Dermis blood vessel endothelial cell (primary cell): ENCODE results near the gene LRRC47. TPM values are rescaled to one million over a fixed set of nuclear protein-coding genes. Genes with fewer than 3 reads are reported as not detected.

Experiments used
- DNase-seq: peaks from one replicate; pipeline ENCODE4 v3.0.0; 2010
- total RNA-seq: library from RNA; depleted of rRNA; stranded (reverse); fragments of >200 nt; gene quantifications from 2 replicates; pipeline ENCODE4 v1.2.3, GENCODE V29; 2014

LRRC47 gene
- 42.2 and 50.9 TPM in 2 replicates for total RNA-seq

DNA sequence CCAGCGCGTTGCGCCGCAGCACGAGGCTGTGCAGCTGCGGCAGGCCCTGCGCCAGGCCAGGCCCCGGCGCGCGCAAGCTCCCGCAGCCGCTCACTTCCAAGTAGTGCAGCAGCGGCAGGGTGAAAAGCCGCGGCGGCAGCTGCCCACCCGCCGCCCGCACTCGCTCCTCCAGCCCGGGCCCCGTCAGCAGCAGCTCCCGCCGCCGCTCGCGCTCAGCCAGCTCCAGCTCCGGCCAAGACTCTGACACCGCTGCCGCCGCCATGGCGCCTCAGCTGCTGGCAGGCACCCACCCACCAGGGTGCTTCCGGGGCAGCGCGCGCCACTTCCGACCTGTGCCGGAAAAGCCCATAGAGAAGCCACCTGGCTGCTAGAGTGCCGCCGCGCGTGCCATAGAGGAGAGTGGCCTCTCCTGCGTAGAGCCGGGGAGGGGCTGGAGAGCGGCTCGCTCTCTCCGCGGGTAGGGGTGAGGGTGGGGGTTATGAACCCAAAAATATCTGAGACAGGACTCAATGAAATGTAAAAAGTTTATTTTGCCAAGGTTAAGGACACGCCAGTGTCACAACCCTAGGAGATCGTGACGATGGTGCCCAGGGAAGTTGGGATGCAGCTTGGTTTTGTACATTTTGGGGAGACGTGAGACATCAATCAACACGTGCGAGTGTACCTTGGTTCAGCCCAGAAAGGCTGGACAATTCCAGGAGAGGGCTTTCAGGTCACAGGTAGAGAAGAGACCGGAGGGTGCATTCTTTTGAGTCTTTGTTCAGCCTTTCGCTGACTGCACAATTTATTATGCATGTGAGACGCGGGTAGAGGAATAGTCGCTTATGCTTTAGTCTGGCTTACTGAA is at the start of gene LRRC47:
Gene LRRC47, minus strand, starts transcription at position 284 of the 847 bp plus-strand sequence. Its CDS starts 22 bp downstream, at position 262.
- peak; percentile 95 for DNase-seq

DNA sequence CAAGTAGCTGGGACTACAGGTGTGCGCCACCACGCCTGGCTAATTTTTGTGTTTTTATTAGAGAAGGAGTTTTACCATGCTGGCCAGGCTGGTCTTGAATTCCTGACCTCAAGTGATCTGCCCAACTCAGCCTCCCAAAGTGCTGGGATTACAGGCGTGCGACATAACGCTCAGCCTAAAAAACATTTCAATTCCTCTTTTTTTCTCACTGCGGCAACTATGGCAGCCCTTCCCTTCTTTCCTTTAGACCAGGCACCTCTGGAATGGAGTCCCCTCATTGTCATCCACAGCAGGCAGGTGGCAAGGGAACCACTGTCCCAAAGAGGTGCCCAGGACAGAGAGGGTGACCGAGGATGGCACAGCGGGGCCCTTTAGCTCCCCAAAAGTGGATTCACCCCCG is 46.6 kb upstream of the LRRC47 start:
- no peak for DNase-seq

DNA sequence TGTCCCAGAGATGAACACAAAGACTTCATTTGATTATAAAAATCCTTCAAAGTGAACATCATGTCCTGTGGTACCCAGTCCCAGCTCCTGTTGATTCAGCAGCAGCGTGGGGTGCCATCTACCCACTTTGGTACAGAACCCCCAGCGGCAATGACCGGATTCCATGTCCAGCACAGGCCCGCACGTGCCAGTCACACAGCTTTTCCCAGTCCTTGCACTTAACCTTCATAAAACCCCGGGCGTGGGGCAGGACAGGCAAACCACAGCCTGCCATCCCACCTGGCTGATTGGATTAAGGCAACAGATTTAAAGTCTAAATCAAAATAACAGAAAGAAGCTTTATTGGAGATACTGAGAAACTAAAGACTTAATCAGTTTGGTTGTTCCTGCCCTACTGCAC is 45.2 kb upstream of the LRRC47 start:
- no peak for DNase-seq

DNA sequence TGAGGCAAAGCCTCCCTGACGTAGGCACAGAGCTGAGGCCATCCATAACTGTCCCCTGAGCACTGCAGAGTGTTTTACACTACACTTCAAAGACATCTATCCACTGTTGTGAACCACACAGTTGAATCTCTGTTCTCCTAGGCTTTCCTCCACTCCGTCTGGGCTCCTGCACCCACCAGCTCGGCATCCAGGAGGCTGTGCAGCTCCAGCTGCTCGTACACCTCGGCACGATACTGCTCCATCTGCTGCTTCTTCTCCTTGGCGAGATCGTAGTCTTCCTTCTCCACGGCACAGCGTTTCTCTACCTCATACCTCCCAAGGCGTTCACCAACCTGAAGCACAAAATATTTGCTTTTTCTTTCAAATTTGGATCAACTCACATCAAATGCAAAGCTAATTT is 42.5 kb upstream of the LRRC47 start:
- DNase-seq: no peak

DNA sequence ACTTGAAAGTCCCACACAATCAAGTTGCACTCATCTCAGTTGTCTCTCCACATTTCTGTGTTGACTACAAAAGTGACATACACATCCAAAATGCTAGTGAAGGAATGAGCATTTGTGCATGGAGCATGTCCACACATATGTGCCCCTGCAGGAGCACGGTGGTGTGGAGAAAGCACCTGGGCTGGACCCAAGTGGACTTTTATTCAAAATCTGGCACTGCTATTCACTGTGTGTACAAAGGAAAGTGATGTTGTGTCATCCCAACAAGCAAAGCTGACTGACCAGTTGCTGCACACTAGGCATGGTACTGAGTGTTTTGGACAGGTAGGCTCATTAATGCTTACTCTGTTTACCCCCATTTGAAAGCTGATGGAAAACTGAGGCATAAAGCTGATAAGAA is 41.4 kb upstream of the LRRC47 start:
- DNase-seq: no peak

DNA sequence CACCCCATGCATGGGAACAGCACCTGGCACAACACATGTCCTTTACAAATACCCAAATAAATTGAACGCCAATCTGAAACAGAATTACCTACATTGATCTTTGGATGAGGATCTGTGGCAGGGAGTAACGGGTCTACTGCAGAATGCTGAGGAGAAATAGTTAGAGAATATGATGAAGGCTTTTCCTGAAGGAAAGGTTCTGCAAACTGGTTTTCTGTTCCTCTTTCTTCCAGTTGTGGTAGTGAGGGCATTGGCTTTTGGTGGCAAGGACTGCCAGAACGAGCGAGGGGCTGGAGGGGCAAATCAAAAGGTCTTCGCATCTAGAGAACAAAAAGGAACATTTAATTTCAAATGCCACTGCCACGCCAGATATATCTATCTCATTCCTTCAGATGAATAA is 40.9 kb upstream of the LRRC47 start:
- DNase-seq: no peak

DNA sequence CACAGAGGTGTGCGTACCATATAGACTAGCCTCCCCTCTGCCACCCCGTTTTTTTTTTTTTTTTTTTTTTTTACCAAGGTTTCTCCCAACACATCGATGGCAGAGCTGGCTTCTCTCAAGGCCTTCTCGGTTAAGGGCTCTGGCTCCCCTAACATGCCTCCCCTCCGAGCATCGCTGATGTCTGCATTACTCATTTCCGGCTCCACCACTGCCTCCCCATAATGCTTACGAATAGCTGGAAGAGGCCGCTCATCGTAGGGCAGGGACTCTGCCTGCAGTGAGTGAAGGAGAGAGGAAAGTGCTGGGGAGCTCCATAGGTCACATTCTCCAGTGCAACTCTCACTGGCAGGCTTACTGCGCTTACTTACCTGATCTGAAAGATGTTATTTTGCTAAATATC is 40.1 kb upstream of the LRRC47 start:
- DNase-seq: peak; percentile 74

DNA sequence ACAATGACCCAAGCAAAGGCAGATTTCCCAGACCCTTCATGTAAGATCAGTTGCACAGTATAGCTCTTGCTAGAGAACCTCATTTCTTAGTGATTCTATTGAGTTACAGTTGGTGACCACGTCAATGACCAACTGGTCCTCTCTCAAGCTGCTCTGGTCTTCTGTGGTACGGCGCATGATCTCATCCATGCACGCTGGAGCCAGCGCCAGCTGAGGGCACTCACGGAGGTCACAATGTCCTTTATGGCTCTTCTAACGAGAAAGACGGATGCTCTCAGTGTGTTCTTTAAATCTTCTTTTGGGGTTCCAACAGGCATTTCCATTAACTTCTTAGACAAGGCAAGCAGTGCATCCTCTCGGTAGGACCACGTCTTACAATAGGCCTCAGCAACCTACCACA is 38.4 kb upstream of the LRRC47 start:
- DNase-seq: no peak

DNA sequence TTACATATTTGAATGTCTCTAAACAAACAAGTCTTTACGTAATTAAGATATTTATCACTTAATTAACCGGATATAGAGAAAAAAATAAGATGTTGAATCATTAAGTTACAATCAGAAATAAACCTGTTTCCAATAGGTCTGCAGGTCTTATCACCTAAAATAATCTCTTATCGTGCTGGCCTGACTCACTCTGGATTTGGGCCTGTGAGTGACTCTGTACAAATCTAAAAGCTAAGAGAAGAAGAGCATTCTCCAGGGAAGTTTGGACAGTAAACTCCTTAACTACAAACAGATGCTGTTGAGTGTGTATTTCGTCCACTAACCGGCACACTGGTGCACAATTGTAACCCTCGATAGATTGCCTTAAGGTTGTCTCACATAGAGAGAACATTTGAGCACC is 35.4 kb upstream of the LRRC47 start:
- no peak for DNase-seq

DNA sequence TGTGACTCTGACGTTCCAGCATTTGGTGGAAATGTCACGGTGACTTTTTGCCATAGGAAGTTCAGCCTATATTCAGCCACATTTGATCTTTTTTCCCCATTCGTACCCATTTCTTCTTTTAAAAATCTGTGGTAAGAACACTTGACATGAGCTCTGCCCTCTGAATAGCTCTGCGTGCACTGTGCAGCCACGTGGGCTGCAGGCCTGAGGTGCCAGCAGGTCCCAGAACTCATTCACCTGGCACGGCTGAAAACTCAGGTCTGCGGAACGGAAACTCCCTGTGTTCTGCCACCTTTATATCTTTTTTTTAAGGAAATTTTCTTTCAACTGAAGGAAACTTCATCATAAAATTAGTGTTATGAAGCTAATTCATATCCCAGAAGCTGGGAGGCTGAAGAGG is 32.1 kb upstream of the LRRC47 start:
- no peak for DNase-seq

DNA sequence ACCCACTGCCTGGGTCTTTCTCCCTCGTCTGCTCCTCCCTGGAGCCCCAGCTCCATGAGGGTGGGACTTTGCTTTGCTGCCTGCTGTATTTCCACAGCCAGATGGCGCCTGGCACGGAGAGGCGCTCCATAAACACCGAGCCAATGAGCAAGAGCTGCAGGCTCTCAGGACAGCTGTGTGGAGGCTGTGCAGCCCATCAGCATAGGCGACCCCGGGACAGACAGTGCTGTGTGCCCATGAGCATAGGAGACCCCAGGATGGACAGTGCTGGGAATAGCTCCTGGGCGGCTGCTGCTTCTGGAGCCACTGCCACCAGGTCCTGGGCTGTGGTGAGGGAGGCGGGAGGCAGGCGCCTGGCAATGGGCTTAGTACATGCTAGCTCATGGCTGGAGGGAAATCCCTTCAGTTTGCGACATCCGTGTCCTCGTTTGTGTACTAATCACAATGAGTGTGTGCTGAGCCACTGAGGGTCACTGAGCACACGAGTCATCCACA is 31.6 kb upstream of the LRRC47 start:
- peak; percentile 7 for DNase-seq

DNA sequence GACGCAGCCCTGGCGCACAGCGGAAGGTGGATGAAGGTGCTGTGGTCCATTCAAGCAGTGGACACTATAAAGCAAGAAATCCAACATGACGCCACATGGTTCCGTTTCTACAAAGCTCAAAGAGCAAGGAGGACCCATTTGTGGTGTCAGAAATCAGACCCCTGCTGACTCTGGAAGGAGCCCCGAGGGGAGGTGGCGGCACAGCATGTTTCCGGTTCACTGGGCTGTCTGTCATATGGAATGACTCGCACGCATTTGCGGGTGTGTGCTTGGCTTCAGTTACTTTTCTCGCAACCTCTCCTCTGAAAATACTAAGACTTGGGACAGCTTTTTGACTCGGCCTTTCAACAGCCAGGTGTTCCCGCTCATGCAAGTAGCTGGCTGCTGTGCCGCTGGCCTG is 29.1 kb upstream of the LRRC47 start:
- no peak for DNase-seq

DNA sequence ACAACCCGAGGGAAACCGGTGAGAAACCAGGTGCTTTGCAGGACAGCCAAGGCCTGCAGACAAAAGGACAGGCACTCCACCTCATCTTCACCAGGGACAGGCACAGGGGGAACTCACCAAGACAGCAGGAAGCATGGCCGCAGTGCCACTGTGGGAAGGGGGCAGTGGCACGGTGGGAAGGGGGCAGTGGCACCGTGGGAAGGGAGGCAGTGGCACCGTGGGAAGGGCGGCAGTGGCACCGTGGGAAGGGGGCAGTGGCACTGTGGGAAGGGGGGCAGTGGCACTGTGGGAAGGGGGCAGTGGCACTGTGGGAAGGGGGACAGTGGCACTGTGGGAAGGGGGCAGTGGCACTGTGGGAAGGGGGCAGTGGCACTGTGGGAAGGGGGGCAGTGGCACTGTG is 28.4 kb upstream of the LRRC47 start:
- DNase-seq: no peak

DNA sequence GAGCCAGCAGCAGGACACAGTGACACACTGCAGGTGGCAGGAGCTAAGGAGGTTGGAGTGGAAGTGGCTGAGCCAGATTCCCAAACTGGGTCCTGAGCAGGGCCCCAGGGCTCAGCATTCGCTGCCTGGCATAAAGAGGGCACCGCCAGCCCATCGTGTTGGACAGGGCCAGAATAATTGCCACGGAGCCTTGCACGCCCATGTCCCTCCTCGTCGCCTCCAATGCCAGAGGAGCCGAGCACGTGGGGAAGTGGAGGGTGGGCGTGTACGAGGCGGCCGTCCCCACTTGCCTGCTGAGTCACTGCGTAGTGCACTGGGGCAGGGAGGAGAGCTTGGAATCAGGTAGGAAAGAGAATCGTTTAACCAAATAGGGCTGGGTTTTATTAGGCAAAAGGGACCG is 26.1 kb upstream of the LRRC47 start:
- DNase-seq: no peak

DNA sequence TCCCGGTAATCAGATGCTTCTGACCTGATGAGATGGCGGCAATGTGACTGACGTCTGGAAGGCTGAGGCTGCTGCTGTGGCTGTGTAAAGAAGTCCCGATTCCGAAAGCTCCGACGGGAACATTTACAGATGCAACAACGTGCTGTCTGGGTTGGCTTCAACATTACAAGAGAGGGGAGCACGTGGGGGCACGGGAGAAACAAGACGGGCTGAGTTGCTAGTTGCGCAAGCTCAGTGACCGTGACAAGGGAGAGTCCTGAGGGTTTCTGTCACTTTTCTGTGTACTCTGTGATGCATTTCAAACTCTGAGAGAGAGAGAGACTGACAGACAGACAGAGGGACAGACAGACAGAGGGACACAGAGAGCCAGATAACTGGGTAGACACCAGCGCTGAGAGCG is 25.6 kb upstream of the LRRC47 start:
- DNase-seq: no peak

DNA sequence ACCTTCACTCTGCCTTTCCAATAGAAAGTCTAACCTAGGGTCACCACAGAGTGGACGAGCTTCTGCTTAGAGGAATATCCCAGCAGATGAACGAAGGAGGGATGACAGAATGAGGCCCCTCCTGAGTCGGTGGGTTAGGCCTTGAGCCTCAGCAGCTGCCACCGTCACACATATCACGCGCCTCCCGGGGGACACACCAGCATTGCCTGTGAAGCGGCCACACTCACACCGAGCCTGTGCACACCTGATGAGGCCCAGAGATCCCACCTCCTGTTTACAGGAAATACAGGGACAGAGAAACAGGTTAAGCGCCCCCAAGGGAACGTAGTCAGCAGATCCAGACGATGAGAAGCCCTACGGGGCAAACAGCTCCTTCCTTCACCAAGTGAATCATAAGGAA is 25.1 kb upstream of the LRRC47 start:
- no peak for DNase-seq

DNA sequence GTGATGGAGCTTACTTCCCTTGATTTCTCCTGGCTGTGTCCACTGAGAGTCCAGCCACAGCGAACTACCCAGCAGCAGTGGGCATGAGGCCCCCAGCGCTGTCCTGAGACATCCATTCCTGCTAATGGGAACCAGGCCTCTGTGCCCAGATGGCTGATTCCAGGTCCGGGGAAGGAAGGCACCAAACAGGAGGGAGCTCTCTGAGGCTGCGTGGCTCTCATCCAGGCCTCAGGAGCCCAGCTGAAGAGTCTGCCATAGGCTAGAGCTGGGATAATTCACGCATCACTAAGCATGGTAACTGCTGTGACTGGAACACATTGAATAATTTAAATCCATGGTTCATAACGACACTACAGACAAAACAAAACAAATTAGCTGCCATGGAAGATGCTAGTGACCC is 24.7 kb upstream of the LRRC47 start:
- no peak for DNase-seq

DNA sequence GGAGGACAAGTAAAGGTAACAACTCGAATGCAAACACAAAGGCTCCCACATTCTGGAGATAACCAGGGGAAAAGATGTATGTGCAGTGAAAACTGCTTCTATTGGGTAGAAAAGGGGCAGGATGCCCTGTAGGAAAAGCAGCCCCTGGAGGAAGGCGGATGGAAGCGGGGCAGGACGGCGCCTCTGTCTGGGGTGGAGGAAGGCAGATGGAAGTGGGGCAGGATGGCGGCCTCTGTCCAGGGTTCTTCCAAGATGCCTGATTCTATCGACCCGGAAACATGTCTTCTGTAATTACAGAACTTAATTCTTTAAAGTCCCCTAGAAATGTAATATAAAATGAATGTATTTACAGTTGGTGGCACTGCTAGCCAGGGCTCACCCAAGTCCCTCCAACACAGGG is 24.0 kb upstream of the LRRC47 start:
- no peak for DNase-seq

DNA sequence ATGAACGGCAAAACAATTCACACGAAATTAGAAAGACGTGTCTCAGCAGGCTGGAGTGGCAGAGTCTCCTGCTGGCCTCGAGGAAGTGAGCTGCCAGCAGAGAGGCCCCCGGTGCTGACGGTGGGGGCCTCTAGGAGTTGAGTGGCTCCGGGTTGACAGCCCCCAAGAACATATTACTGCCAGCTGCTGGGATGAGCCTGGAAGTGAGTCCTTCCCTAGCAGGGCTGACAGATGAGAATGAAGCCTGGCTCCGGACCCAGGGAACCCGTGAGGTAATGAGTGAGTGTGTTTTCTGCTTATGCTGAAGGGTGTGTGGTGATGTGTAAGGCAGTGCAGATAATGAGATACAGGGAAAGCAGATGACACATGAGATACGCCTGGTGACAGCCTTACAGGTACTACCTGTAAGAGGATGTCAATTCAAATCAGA is 23.5 kb upstream of the LRRC47 start:
- DNase-seq: no peak

DNA sequence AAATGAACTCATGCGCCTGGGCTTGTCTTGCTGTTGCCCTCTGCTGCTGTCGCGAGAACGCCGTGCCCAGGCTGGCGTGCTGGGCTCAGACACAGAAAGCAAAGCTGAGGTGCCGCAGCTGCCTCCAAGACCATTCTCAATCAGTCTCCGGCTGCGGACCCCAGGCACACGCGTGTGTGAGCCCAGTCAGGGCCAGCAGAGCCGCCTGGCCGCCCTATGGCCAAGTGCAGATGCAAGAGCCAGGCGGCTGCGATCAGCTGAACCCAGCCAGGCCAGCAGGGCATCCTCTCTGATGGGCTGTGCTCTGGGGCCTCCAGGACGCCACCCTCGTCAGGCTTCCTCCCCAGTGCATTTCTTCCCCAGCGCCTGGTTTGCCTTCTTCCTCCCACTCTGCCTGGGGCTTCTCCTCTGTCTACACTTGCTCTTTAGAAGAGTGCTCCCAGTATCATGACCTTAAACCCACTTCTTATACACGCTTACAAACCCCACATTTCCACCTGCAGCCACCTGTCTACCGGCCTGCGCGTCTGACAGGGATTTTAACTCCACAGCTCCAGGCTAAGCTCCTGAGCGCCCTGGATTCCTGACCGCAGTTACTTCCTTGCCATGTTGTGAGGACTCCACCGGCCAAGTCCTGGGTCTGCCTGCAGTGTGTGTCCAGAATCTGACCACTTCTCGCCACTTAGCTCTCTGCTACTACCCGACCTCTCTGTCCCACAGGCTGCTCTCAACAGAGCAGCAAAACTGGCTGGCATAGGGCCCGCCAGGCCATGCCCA is 21.7 kb upstream of the LRRC47 start:
- DNase-seq: no peak

DNA sequence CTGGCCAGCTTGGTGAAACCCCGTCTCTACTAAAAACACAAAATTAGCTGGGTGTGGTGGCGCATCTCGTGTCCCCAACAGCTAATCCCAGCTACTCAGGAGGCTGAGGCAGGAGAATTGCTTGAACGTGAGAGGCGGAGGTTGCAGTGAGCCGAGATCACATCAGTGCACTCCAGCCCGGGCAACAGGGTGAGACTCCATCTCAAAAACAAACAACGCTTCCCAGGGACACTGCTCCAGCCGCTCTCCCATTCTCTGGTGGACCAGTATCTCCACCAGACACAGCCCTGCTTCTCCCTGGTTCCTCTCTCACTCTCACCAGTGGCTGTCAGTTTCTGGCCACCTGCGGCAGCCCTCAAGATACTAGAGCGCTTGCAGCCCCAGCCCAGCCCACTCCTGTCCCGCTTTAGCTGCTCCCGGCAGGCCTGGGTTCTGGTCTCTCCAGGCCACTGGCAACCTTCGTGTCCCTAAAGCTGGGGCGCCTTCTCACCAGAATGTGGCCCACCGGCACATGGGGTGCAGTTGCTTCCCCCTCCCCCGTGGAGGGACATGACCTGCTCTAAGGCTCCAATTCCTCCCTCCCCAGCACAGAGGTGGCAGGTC is 20.9 kb upstream of the LRRC47 start:
- no peak for DNase-seq

DNA sequence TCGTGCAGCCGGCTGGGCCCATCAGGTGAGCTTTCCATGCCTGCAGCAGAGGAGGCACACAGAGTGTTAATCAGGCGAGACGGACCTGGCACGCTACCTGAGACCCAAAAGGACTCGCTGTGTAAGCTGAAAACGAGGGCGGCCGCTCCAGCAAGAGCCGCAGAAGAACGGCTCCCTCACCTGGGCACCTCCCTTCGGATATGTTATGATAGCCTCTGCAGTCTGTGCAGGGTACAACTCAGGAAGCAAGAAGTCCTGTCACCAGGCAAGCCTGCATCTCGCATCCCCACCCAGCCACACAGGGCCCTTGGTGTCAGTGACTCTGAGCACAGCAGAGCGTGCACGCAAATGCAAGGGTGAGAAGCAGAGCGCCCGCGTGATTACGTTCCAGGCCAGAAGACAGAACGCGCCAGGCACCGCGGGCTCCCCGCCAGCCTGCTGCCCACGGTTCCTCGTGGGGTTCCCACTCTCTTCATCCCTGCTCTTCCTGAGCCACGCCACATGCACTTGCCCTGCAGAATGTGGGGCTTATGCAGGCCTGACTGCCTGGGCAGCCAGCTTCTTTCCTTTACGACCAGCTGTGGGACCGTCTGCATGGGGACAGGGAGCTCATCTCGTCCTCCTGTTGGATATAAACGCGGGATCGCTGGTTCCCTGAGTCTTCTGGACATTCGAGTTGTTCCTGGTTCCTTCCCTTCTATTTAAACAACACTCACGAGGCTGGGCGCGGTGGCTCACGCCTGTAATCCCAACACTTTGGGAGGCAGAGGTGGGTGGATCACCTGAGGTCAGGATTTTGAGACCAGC is 20.2 kb upstream of the LRRC47 start:
- no peak for DNase-seq
